Esophagus muscularis mucosa (tissue), 4 donors: ENCODE data around the gene AGAP3.

Source experiments
- EP300 ChIP-seq: sonication (generic); formaldehyde crosslinking; IDR thresholded peaks from one replicate; pipeline ENCODE4 v1.6.1; 2017; ENCODE audit warnings: antibody characterized with exemption
- POLR2A ChIP-seq: fragments of 450-650 bp; IDR thresholded peaks from one replicate; pipeline ENCODE4 v1.6.1; 2017; ENCODE audit warnings: antibody characterized with exemption, moderate library complexity, mild to moderate bottlenecking, low read depth
- POLR2AphosphoS5 ChIP-seq, 2 donors: sonication (generic); formaldehyde crosslinking; IDR thresholded peaks; one replicate each; pipeline ENCODE4 v1.6.1; 2017; ENCODE audit warnings: antibody characterized with exemption in 2 of 2
- TF ChIP-seq, protein P1 (sequence below), 3 experiments: fragments of 200-600 bp in 2 of 3; fragments of 450-650 bp in 1 of 3; sonication (generic) in 2 of 3; IDR thresholded peaks; one replicate each; pipeline ENCODE4 v1.5.1; 2017 to 2019; ENCODE audit warnings: antibody characterized with exemption in 3 of 3, mild to moderate bottlenecking in 2 of 3, moderate library complexity in 1 of 3

DNA sequence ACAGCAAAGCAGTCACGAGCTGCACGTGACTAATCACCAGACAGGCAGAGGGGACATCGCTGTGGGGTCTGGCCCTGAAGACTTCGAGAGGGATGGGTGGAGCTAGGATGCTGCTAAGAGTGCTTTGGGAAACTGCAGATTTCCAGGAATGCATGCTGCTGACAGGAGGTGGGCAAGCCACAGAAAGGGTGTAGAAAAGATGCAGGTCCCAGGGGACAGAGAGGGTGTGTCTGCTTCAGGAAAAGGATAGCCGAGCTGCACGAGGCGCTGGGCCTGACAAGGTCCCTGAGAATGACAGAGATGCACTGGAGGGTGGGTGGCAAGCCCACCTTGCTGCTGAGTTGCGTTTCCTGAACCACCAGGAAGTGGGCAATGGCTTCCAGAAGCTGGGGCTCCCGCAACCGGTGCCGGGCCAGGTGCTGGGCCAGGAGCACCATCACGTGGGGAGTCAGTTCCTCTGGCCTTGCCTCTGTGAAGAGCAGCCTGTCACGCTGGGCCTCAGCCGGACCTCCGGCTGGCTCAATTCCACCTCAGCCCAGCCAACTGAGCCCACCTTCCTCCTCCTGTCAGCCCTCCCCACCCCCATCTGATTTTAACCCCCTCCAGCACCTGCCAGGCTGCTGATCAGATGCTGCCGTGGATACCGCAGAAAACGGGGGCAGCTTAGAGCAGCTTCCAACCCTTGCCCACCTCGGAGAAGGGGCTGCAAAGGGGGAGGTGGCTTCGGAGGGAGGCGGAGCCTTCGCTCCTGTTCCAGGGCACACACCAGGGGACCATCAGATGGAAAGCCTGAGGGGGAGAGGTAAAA lies 7.8 kb upstream of the AGAP3 start:
- no peak for TF ChIP-seq EP300
- TF ChIP-seq POLR2A, result no peak
- TF ChIP-seq, protein P1, sequence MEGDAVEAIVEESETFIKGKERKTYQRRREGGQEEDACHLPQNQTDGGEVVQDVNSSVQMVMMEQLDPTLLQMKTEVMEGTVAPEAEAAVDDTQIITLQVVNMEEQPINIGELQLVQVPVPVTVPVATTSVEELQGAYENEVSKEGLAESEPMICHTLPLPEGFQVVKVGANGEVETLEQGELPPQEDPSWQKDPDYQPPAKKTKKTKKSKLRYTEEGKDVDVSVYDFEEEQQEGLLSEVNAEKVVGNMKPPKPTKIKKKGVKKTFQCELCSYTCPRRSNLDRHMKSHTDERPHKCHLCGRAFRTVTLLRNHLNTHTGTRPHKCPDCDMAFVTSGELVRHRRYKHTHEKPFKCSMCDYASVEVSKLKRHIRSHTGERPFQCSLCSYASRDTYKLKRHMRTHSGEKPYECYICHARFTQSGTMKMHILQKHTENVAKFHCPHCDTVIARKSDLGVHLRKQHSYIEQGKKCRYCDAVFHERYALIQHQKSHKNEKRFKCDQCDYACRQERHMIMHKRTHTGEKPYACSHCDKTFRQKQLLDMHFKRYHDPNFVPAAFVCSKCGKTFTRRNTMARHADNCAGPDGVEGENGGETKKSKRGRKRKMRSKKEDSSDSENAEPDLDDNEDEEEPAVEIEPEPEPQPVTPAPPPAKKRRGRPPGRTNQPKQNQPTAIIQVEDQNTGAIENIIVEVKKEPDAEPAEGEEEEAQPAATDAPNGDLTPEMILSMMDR (IDR thresholded peaks at IDR 0.05), result no peak
- TF ChIP-seq POLR2AphosphoS5 (IDR thresholded peaks at IDR 0.05), result no peak
